GM18951 (cell line): ENCODE data around the gene IDS.
"Not testable (repeated sequence)": the region's sequence is repeated elsewhere in the genome, so short reads cannot be mapped to it uniquely, and the experiment has no call there.

Source experiments
- POLR2A ChIP-seq: IDR thresholded peaks from 4 replicates; pipeline ENCODE4 v1.6.1; 2011; ENCODE audit warnings: mild to moderate bottlenecking; ENCODE audit not compliant: insufficient read length, insufficient read depth; ENCODE audit errors: extremely low read depth
- in situ Hi-C: fragments of 300-500 bp; cut with MboI; formaldehyde crosslinking; loops from one replicate; pipeline ENCODE4 v1.12.0; 2022; ENCODE audit warnings: low sequenced_read_pairs, mixed read lengths, inconsistent platforms; ENCODE audit not compliant: unreplicated experiment

Gene IDS

DNA sequence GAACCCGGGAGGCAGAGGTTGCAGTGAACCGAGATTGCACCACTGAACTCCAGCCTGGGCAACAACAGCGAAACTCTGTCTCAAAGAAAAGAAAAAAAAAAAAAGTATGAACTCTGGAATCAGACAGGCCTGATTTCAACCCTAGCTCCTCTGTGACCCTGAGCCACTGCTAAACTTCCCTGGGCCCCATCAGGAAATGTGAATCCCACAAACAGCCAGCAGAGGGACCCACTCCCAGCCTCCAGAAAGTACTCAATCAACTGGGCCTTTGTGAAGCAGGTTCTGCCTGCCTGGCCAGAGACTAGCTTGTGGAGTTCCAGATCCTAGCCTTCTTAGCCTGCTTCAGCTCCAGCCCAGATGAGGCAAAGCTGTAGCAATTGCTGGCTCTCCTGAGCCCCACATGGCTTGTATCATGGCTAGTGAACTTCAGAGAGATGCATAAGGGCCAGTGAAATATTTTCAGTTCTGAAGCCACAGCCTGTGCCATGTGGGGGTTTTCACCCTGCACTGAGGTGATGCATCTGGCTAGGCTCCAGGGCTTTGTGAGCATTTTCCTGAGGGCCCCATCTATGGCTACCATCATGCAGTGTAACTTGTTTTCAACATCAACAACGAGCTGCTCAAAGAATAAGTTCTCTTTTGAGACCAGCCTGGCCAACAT lies 7.2 kb upstream of the IDS start:
- TF ChIP-seq POLR2A: no peak
- in situ Hi-C loops: no loop called here

DNA sequence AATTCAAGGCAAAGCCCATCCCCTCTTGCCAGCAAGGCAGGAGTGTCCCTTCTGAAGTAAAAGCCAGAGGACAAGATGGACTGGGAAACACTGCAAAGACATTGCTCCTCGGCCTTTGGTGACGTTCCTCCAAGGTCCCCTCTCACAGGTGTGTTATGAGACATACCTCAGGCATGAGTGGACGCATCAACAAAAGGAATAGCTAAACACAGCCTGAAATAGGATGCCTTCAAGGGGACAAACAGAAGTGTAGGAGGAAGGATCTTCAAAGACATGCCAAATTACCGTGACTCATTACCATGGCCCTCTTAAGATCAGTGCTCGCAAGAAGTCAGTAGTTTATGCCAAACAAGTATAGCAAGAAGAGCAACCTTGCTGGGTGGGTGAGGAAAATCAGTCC lies 6.0 kb upstream of the IDS start:
- TF ChIP-seq POLR2A: no peak
- in situ Hi-C loops: no loop called here

DNA sequence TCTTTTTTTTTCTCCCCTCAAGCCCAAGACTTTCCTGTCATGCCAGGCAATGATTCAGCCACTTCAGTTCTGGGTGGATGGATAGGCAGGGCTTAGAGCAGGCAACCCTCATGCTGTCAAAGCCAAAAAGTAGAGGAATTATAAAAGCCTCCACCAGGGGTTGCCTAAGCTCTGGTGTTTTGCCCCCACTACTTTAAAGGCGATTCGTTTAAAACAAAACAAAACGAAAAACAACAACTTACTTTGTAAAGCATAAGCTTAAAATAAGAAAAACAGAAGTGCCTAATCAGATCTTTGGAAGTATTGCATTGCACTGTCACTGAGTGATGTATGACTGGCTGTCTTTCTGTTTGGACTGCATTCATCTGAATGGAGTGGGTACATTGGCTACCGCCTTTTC lies 5.3 kb upstream of the IDS start:
- in situ Hi-C loops: no loop called here
- TF ChIP-seq POLR2A: no peak

DNA sequence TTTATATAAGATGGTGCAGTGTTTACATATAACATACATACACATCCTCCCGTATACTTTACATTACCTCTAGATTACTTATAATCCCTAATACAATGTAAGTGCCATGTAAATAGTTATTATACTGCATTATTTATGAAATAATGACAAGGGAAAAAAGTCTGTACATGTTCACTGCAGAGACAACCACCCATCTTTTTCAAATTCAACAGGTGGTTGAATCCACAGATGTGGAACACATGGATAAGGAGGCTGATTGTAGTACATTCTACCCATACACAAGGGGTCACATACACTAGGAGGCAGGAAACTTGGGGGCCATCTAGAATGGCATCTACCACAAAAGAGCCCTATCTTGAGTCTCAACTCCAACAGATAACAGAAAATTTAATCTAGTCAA lies 3.4 kb upstream of the IDS start:
- TF ChIP-seq POLR2A: no peak
- in situ Hi-C loops: no loop called here

DNA sequence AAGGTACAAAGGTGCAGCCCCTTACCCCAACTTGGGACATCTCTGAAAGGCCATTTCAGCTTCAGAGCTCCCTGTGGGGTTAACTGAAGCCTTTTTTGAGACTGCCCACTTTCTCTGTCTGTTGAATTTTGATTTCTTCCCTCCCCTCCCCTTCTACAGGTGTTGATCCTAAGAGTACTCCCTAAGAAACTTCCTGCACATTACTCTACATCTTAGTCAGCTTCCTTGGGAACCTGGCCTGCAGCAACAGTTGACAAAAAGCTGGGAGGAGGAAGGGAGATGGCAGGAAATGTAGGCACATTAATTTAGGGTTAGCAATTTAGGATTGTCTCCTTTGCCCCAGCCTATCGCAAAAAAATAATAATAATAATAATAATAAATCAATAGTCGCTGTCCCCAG lies 1.2 kb upstream of the IDS start:
- TF ChIP-seq POLR2A: no peak
- in situ Hi-C loops: no loop called here

DNA sequence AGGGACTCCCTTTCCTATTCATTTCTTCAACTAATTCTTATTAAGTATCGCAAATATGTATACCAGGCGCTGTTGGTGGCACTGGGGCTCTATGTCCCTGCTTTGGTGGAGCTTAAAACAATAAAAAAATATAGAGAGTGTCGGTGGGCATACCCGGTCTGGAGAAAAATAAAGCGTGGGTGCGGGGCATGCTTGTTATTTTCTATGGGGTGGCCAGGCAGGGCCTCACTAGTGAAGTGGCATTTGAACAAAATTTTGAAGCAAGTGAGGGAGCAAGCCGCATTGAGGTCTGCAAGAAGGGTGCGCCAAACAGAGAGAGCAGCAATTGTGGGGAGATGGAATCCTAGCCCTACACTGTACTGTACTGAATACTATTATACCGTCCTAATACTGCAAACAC lies 565 bp upstream of the IDS start:
- TF ChIP-seq POLR2A: no peak
- in situ Hi-C loops: no loop called here

DNA sequence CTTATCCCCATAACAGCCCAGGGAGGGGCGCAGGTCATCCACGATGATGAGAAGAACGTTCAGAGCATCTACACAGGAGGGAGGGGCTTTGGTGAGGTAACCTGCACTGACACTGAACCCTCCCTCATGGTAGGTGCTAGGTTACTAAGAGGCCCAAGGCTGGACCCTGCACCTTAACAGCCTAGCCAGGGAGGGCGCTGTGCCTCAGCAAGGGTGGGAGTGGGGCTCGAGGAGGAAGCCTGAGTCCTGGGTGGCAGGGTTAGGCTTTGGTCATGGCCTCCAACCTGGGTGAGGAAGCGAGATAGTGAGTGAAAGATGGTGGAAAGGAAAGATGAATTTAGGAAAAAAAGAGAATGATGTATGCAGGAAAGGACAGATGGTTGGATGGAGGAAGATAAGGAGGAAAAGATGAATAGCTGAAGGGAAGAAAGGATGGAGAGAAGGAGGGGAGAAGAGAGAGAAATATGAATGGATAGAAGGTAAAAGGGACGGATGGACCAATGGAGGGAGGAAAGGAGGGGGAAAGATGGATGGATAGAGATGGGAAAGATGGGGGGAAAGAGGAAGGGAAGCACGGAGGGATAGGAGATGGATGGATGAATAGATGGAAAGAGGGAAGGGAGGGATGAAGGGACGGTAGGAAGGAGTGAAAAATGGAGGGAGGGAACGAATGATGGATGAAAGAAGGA lies 736 bp downstream of the IDS start:
- no peak for TF ChIP-seq POLR2A

DNA sequence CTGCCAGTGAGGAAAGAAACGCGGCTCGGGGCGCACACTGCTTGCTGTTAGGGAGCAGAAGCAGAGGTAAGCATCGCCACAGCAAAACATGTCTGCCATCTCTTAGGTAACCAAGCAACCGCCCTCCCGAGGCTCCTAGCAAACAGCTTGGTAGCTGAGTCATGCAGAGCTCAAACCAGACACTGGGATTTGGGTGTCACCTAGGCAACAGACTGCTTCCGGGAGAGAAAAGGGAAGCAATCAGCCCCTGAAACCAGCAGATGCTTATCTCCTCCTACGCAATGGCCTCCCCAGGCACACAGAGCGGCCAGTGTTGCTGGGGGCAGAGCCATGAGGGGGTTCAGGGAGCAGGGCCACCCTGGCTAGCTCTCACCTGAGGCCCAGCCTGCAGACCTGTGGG lies 1.7 kb downstream of the IDS start:
- in situ Hi-C loops: not testable (repeated sequence)

More for the DNA sequence above, 736 bp downstream of the IDS start:
- in situ Hi-C loops: no loop called here

DNA sequence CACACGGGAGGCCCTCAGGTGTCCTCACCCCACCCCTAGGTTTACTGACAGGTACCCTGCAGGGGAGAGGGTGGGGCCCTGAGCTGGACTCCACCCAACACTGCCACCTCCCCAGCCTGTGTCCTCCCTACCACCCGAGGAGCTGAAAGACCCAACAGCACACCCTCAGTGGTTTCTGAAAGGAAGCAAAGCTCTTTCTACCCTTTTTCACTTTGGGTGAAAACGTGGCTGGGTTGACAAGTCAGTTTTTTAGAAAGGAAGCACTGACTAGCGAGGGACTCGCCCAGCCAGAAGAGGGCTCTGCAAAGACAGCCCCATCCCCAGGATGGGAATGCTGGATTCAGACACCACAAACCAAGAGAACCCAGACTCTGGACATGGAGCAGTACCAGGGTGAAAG lies 2.2 kb downstream of the IDS start:
- in situ Hi-C loops: not testable (repeated sequence)

DNA sequence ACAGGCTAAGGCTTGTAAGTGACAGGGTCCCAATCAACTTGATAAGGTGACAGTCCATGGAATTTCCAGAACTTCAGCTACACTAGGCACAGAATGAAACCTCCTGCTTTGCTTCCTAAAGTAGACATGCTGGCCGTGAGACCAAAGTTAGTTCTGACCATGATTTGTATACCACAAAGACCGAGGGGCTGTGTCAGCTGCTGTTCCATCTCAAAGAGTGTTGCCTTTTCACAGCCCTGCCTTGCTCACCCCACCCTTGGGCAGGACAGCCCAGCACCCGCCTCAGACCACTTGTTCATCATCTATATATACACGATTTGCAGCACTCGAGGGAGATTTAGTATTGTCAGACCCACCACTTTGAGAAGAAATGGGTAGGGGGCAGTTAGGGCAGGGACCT lies 5.3 kb downstream of the IDS start:
- no peak for TF ChIP-seq POLR2A
- in situ Hi-C loops: no loop called here

DNA sequence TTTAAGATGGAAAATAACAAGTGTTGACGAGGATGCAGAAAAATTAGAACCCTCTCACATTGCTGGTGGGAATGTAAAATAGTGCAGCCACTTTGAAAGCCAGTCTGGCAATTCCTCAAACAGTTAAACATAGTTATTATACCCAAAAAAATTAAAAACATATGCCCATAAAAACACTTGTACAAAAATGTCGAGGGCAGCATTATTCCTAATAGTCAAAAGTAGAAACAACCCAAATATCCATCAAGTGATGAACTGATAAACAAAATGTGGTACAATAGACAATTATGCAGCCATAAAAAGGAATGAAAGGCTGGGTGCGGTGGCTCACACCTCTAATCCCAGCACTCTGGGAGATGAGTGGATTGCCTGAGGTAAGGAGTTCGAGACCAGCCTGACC lies 6.3 kb downstream of the IDS start:
- TF ChIP-seq POLR2A: no peak
- in situ Hi-C loops: no loop called here

DNA sequence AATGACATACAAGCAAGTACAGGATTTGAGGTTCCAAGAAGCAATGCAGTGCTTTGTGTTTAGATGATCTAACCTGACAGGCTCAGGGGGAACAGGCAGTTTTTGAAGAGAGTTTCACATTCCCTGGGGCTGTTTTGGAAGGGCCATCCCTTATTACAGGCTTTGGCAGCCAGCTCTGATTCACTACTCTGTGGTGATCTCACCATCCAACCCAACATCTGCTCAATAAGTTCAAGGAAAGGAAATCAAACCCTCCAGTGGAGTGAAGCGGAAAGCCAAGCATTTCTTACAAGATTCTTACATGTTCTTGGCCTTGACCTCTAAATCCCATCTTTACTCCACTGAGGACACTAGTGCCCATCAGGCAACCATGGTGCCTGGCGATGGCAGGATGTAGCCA lies 7.5 kb downstream of the IDS start:
- TF ChIP-seq POLR2A: no peak
- in situ Hi-C loops: no loop called here

DNA sequence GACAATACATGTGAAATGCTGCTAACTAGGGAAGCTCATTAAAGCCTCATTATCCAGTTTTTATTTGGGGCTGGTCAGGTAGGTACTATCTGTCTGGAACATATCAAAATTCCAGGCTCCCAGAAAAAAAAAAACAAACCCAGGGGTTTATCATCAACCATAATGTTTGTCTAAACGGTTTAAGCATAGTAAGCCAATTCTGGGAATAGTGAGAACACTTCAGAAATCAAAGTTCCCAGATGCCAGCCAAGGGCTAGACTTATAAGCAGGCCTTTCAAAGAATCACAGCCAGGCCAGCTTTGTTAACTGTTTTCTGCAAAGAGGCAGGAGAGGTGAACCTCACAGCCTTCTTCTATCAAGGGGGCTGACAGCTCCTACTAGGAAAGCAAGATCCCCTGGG lies 8.1 kb downstream of the IDS start:
- no peak for TF ChIP-seq POLR2A
- in situ Hi-C loops: no loop called here

DNA sequence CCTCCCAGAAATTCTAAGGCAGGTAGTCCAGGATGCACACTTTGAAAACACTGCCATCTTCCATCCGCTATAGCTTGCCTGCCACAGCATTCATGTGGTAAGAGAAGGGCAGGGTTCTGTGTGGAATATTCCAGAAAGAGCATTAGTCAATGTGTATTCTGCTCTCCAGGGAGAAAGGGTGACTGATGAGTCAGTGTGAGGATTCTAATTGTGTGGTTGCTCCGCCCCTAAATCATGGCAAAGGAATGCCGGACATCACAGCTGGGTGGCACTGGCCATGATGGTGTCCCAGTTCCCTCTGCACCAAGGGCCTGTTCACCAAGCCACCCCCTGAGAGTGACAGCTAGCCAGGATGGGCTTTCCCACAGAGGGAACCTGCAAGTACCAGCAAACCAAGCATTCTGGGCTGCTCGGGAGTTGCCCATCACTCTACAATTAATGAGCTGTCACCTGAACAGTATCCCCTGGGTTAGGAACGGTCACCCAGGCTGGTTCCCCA lies 9.5 kb downstream of the IDS start:
- in situ Hi-C loops: no loop called here
- TF ChIP-seq POLR2A: no peak
